ENCODE data around the gene PCDHGA9.

The PCDHGA9 gene

DNA sequence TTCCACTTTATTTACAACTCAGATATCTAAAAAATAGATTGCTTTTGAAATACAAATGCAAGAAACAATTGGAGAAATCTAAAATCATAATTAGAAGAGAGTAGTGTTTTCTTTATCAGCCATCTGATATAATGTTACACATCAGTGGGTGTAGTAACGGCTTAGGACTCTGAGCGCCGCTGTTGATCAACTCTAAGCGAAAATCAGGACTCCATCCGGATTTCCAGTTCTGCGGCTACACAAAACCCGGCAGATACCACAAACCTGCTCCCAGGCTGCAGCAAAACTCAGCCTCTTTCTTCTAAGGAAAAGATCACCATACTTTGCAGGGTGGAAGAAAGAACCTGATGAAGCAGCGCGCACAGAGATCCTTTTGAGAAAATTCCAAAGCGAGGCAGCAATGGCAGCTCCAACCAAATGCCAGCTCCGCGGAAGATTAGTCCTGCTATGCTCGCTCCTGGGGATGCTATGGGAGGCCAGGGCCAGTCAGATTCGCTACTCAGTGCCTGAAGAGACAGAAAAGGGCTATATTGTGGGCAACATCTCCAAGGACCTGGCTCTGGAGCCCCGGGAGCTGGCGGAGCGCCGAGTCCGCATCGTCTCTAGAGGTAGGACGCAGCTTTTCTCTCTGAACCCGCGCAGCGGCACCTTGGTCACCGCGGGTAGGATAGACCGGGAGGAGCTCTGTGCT lies at the start of gene PCDHGA9:
Gene PCDHGA9 (plus strand): TSS at position 226 of the 691 bp plus-strand sequence. CDS start 175 bp downstream, at position 401.
- peaks cover 6% of the 10 kb centered on the region for H3K9me3 ChIP-seq (ENCODE audit: control insufficient read depth, insufficient read depth, low read length)
- no peak within 1 kb of the TSS for H3K9ac ChIP-seq (ENCODE audit: low read depth, low read length)

DNA sequence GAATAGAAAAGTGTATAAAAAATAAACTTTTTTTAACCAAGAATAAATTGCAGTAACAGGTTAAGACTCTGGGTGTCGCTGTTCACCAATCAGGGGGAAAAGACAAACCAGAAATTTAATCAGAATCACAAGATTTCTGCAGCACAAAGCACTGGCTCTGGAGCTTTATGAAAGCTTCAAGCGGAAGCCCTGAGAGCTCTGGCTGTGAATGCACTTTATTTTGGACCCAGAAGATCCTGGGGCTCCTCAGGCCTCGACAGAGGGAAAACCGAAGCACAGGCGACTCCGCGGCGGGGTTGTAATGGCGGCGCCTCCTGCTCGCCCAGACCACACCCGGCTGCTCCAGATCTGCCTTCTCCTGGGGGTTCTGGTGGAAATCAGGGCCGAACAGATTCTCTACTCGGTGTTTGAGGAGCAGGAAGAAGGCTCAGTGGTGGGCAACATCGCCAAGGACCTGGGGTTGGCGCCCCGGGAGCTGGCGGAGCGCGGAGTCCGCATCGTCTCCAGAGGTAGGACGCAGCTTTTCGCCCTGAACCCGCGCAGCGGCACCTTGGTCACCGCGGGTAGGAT lies 47.6 kb upstream of the PCDHGA9 start, which contains the start of gene PCDHGA4:
Gene PCDHGA4 (plus strand): TSS at position 122 of the 570 bp plus-strand sequence. CDS start 87 bp downstream, at position 209.
- Histone ChIP-seq H3K36me3 (ENCODE audit: insufficient read depth, low read length) (no peaks in the 10 kb centered on the region; the same call in 1 of the 2 replicates), H3K9ac (ENCODE audit: low read depth, low read length) (no peak within 1 kb of the TSS), H3K4me1 (ENCODE audit: insufficient read depth, low read length) (no peaks in the 10 kb centered on the region), H3K9me3 (ENCODE audit: control insufficient read depth, insufficient read depth, low read length) (0 out of 2 replicates have a peak, but pooled peaks cover under 1% of the 10 kb centered on the region)

More for the DNA sequence above, at the start of gene PCDHGA9:
- no peaks in the 10 kb centered on the region for H3K4me1 ChIP-seq (ENCODE audit: insufficient read depth, low read length)
- H3K36me3 ChIP-seq (ENCODE audit: insufficient read depth, low read length): no peaks in the 10 kb centered on the region

DNA sequence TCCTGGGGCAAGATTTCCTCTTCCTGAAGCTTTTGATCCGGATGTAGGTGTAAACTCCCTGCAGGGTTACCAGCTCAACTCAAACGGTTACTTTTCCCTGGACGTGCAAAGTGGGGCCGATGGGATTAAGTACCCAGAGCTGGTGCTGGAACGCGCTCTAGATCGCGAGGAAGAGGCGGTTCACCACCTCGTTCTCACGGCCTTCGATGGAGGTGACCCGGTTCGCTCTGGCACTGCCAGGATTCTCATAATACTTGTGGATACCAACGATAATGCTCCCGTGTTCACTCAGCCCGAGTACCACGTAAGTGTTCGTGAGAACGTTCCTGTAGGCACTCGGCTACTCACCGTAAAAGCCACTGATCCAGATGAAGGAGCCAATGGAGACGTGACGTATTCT lies 46.9 kb upstream of the PCDHGA9 start:
- Histone ChIP-seq H3K9me3 (ENCODE audit: control insufficient read depth, insufficient read depth, low read length) (peaks cover 6% of the 10 kb centered on the region; the same call in 1 of the 2 replicates), H3K9ac (ENCODE audit: low read depth, low read length) (no peak overlapping the region), H3K4me1 (ENCODE audit: insufficient read depth, low read length) (no peaks in the 10 kb centered on the region), H3K36me3 (ENCODE audit: insufficient read depth, low read length) (no peaks in the 10 kb centered on the region; the same call in 1 of the 2 replicates)

DNA sequence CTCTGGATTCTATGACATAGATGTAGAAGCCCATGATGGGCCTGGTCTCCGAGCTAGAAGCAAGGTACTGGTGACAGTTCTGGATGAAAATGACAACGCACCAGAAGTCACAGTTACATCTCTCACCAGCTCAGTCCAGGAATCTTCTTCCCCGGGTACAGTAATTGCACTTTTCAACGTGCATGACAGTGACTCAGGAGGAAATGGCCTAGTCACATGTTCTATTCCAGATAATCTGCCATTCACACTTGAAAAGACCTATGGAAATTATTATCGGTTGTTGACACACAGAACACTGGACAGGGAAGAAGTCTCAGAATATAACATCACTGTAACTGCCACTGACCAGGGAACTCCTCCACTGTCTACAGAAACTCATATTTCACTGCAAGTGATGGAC lies 46.4 kb upstream of the PCDHGA9 start:
- H3K36me3 ChIP-seq (ENCODE audit: insufficient read depth, low read length): no peaks in the 10 kb centered on the region; the same call in 1 of the 2 replicates
- no peak overlapping the region for H3K9ac ChIP-seq (ENCODE audit: low read depth, low read length)
- H3K4me1 ChIP-seq (ENCODE audit: insufficient read depth, low read length): no peaks in the 10 kb centered on the region
- peaks cover 8% of the 10 kb centered on the region; the same call in 1 of the 2 replicates for H3K9me3 ChIP-seq (ENCODE audit: control insufficient read depth, insufficient read depth, low read length)

DNA sequence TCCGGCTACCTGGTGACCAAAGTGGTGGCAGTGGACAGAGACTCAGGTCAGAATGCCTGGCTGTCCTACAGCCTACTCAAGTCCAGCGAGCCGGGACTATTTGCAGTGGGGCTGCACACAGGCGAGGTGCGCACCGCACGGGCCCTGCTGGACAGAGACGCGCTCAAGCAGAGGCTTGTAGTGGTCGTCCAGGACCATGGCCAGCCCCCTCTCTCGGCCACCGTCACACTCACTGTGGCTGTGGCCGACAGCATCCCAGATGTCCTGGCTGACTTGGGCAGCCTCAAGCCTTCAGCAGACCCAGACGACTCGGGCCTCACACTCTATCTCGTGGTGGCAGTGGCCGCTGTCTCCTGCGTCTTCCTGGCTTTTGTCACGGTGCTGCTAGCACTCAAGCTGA lies 45.6 kb upstream of the PCDHGA9 start:
- H3K36me3 ChIP-seq (ENCODE audit: insufficient read depth, low read length): no peaks in the 10 kb centered on the region; the same call in 1 of the 2 replicates
- no peaks in the 10 kb centered on the region for H3K4me1 ChIP-seq (ENCODE audit: insufficient read depth, low read length)
- no peak overlapping the region for H3K9ac ChIP-seq (ENCODE audit: low read depth, low read length)
- peaks cover 8% of the 10 kb centered on the region; the same call in 1 of the 2 replicates for H3K9me3 ChIP-seq (ENCODE audit: control insufficient read depth, insufficient read depth, low read length)

DNA sequence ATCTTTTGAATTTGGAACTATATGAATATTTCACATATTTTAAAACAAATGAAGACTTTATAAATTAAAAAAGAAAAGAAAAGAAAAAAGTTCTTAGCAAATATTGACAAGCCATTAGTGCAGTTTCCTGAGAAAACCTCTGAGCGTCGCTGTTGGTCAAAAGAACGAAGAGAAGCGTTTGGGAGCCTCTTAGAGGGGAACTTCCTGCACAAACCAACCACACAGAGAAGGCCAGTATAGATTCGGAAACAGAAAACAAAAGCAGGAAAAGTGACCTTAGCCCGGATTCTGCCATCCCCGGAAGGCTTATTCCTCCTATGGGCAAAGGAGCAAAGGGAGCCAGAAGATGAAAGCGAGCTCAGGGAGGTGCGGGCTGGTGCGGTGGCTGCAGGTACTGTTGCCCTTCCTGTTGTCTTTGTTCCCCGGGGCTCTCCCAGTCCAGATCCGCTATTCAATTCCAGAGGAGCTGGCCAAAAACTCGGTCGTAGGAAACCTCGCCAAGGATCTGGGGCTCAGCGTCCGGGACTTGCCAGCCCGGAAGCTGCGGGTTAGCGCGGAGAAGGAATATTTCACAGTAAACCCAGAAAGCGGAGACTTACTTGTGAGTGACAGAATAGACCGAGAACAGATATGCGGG lies 42.7 kb upstream of the PCDHGA9 start, which contains the start of gene PCDHGB2:
Gene PCDHGB2 (plus strand): TSS at position 205 of the 637 bp plus-strand sequence. CDS start 142 bp downstream, at position 347.
- Histone ChIP-seq H3K4me1 (ENCODE audit: insufficient read depth, low read length) (peaks cover 3% of the 10 kb centered on the region; the same call in 1 of the 2 replicates), H3K36me3 (ENCODE audit: insufficient read depth, low read length) (no peaks in the 10 kb centered on the region), H3K9ac (ENCODE audit: low read depth, low read length) (no peak within 1 kb of the TSS; the same call in 1 of the 2 replicates), H3K9me3 (ENCODE audit: control insufficient read depth, insufficient read depth, low read length) (peaks cover 8% of the 10 kb centered on the region; the same call in 1 of the 2 replicates)

DNA sequence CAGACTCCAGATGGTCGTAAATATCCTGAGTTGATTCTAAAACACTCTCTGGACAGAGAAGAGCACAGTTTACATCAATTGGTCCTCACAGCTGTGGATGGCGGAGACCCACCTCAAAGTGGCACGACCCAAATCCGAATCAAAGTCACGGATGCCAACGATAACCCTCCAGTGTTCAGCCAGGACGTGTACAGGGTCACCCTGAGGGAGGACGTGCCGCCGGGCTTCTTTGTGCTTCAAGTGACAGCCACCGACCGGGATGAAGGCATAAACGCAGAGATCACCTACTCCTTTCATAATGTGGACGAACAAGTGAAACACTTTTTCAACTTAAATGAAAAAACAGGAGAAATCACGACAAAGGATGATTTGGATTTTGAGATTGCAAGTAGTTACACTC lies 41.9 kb upstream of the PCDHGA9 start:
- Histone ChIP-seq H3K9ac (ENCODE audit: low read depth, low read length) (no peak overlapping the region), H3K4me1 (ENCODE audit: insufficient read depth, low read length) (peaks cover 3% of the 10 kb centered on the region; the same call in 1 of the 2 replicates), H3K36me3 (ENCODE audit: insufficient read depth, low read length) (no peaks in the 10 kb centered on the region), H3K9me3 (ENCODE audit: control insufficient read depth, insufficient read depth, low read length) (peaks cover 8% of the 10 kb centered on the region; the same call in 1 of the 2 replicates)

DNA sequence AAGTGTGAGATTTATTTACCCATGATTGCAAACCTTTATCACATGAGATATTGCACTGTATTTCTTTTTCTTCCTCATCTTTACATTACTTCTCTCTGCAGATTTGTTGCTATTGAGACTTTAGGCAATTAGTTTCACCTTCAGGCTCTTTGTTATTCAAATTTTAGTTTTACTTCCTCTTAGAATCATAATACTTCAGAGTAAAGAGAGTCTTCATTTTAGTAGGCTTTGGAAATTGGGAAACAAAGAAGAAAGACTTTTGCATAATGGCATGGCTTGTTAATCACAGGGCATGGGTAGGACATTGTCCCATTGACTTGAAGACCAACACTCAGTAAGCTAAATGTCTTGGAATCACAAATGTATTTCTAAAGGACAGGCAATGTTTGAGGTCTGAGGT lies 39.9 kb upstream of the PCDHGA9 start:
- Histone ChIP-seq H3K9me3 (ENCODE audit: control insufficient read depth, insufficient read depth, low read length) (peaks cover 8% of the 10 kb centered on the region; the same call in 1 of the 2 replicates), H3K36me3 (ENCODE audit: insufficient read depth, low read length) (no peaks in the 10 kb centered on the region), H3K4me1 (ENCODE audit: insufficient read depth, low read length) (peaks cover 3% of the 10 kb centered on the region; the same call in 1 of the 2 replicates), H3K9ac (ENCODE audit: low read depth, low read length) (no peak overlapping the region)

DNA sequence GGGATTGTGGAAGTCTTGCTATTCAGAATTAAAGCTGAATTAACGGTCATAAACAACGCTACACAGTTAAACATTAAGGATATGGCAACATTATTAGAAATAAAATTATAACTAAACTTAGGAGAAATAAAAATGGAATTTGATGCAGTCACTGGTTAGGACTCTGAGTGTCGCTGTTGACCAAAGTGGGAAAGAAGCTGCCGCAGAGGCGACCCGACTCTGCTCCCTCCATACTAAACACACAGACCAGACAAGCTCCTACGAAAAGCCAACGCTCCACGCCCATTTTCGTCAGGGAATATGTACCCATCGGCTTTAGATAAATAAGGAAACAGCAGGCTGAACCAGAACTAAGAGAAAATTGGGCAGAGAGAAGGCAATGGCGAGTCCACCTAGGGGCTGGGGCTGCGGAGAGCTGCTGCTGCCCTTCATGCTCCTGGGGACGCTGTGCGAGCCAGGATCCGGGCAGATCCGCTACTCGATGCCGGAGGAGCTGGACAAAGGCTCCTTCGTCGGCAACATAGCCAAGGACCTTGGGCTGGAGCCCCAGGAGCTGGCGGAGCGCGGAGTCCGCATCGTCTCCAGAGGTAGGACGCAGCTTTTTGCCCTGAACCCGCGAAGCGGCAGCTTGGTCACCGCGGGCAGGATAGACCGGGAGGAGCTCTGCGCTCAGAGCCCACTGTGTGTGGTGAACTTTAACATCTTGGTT lies 38.5 kb upstream of the PCDHGA9 start, which contains the start of gene PCDHGA5:
Gene PCDHGA5 (plus strand): TSS at position 211 of the 709 bp plus-strand sequence. CDS start 169 bp downstream, at position 380.
- no peaks in the 10 kb centered on the region for H3K36me3 ChIP-seq (ENCODE audit: insufficient read depth, low read length)
- peaks cover 8% of the 10 kb centered on the region; the same call in 1 of the 2 replicates for H3K9me3 ChIP-seq (ENCODE audit: control insufficient read depth, insufficient read depth, low read length)
- H3K4me1 ChIP-seq (ENCODE audit: insufficient read depth, low read length): peaks cover 3% of the 10 kb centered on the region; the same call in 1 of the 2 replicates

DNA sequence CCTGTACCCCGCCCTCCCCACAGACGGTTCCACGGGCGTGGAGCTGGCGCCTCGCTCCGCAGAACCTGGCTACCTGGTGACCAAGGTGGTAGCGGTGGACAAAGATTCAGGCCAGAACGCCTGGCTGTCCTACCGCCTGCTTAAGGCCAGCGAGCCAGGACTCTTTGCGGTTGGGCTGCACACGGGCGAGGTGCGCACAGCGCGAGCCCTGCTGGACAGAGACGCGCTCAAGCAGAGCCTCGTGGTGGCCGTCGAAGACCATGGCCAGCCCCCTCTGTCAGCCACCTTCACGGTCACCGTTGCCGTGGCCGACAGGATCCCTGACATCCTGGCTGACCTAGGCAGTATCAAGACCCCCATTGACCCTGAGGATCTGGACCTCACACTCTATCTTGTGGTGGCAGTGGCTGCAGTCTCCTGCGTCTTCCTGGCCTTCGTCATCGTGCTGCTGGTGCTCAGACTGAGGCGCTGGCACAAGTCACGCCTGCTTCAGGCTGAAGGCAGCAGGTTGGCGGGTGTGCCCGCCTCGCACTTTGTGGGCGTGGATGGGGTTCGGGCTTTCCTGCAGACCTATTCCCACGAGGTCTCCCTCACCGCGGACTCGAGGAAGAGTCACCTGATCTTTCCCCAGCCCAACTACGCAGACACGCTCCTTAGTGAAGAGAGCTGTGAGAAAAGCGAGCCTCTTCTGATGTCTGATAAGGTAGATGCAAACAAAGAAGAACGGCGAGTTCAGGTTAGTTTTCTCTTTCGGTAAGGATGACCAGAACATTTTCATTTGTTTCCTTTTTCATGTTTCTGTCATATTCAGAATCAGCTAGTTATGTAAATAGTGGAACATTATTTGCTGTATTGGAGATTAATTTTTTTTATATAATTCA lies 36.3 kb upstream of the PCDHGA9 start:
- Histone ChIP-seq H3K36me3 (ENCODE audit: insufficient read depth, low read length) (no peaks in the 10 kb centered on the region), H3K4me1 (ENCODE audit: insufficient read depth, low read length) (peaks cover 3% of the 10 kb centered on the region; the same call in 1 of the 2 replicates), H3K9me3 (ENCODE audit: control insufficient read depth, insufficient read depth, low read length) (no peaks in the 10 kb centered on the region; the same call in 1 of the 2 replicates), H3K9ac (ENCODE audit: low read depth, low read length) (no peak overlapping the region)

More for the DNA sequence above, 38.5 kb upstream of the PCDHGA9 start, which contains the start of gene PCDHGA5:
- H3K9ac ChIP-seq (ENCODE audit: low read depth, low read length): no peak within 1 kb of the TSS

DNA sequence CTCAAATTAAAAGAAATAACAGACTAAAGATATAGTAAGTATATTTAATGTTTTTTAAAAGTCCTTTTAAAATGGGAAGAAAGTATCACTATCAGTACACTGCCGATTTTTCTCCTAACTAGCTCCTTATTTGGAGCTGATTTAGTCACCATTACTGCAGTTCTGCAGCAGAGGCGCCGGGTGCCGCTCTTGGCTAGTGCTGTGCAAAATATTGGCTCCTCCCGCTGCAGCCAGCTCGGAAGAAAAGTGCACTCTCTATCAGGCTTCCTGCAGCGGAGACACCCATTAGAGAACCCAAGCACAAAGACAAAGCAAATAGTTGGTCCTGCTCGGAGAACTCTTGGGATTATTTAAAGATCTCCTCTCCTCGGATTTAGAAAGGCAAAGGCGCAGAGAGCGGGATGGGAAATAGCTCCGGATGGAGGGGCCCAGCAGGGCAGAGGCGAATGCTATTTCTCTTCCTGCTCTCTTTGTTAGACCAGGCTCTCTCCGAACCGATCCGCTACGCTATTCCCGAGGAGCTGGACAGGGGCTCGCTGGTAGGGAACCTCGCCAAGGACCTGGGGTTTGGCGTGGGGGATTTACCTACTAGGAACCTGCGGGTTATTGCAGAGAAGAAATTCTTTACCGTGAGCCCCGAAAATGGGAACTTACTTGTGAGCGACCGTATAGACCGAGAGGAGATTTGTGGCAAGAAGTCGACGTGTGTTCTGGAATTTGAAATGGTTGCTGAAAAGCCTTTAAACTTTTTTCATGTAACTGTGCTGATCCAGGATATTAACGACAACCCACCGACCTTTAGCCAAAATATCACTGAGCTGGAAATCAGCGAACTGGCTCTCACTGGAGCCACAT lies 32.4 kb upstream of the PCDHGA9 start, which contains the start of gene PCDHGB3:
Gene PCDHGB3 (plus strand): TSS at position 249 of the 855 bp plus-strand sequence. CDS start 153 bp downstream, at position 402.
- no peaks in the 10 kb centered on the region for H3K4me1 ChIP-seq (ENCODE audit: insufficient read depth, low read length)
- H3K36me3 ChIP-seq (ENCODE audit: insufficient read depth, low read length): no peaks in the 10 kb centered on the region
- peaks cover 5% of the 10 kb centered on the region for H3K9me3 ChIP-seq (ENCODE audit: control insufficient read depth, insufficient read depth, low read length)
- no peak within 1 kb of the TSS for H3K9ac ChIP-seq (ENCODE audit: low read depth, low read length)
